Gastrocnemius medialis (tissue), 4 donors: ENCODE measurements around the gene FBN2.

Source experiments
- POLR2A ChIP-seq, 2 donors: fragments of 450-650 bp; IDR thresholded peaks; one replicate each; pipeline ENCODE4 v1.6.1; 2017; ENCODE audit warnings: antibody characterized with exemption in 2 of 2, mild to moderate bottlenecking in 2 of 2, moderate library complexity in 2 of 2
- TF ChIP-seq, protein P1 (sequence below), 5 experiments: fragments of 450-650 bp in 3 of 5; fragments of 200-600 bp in 2 of 5; sonication (generic) in 2 of 5; IDR thresholded peaks in 4 of 5; conservative IDR thresholded peaks in 1 of 5; 1 replicate in 4 of 5; 2 replicates in 1 of 5; pipeline ENCODE4 v1.5.1; 2016 to 2019; ENCODE audit warnings: antibody characterized with exemption in 5 of 5, mild to moderate bottlenecking in 3 of 5, moderate library complexity in 3 of 5

DNA sequence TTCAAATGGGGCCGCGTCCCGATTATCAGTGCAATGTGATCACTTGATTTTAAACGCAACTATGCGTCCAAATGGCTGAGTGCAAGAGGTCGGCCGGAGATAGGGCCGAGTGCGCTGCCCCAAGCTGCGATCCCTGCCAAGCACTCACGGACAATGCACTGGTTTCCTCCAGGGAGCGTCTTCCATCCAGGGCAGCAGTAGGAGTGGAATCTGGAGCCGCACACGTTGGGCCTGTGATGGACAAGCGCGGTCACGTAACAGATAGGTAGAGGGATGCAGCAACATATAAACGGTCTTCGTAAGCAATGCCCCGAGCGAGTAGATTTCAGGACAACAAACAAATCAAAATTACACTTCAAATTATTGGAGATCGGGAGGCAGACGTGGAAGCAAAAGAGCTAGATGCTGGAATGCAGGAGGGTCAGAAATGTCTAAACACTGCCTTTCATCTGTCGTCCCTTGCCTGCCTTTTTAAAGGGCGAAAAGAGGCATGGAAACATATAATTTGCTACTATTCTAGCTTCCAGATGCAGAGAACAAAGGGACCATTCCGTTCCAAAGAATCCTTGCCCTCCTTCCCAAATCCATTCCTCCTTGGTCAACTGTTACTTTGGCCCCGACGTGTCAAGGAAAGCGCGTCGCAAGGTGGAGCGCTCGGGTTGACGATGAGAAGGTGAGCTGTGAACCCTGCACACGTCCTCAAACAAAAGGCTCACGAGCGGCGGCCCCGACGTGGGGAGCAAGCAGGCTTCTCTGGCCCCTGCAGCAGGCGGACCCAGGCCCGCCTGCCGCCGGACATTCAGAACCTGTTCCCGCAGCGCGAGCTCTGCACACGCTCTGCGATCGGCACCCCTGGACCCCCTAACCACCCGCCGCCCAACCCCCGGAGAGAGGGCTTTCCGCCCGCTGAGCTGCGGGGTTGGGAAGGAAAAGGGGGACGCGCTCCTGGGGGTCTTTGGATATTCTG, 1.5 kb downstream of the FBN2 start:
- TF ChIP-seq, protein P1, sequence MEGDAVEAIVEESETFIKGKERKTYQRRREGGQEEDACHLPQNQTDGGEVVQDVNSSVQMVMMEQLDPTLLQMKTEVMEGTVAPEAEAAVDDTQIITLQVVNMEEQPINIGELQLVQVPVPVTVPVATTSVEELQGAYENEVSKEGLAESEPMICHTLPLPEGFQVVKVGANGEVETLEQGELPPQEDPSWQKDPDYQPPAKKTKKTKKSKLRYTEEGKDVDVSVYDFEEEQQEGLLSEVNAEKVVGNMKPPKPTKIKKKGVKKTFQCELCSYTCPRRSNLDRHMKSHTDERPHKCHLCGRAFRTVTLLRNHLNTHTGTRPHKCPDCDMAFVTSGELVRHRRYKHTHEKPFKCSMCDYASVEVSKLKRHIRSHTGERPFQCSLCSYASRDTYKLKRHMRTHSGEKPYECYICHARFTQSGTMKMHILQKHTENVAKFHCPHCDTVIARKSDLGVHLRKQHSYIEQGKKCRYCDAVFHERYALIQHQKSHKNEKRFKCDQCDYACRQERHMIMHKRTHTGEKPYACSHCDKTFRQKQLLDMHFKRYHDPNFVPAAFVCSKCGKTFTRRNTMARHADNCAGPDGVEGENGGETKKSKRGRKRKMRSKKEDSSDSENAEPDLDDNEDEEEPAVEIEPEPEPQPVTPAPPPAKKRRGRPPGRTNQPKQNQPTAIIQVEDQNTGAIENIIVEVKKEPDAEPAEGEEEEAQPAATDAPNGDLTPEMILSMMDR (IDR thresholded peaks at IDR 0.05 in 4 of 5, conservative IDR thresholded peaks at IDR 0.05 in 1 of 5) = no peak
- no peak for TF ChIP-seq POLR2A (IDR thresholded peaks at IDR 0.05)
